Endodermal cell (in vitro differentiated cells): ENCODE results near the gene CACNA1S. TPM values are rescaled to one million over a fixed set of nuclear protein-coding genes. Genes with fewer than 3 reads are reported as not detected.

Source experiments
- DNase-seq: peaks from one replicate; pipeline ENCODE4 v3.0.0-alpha.2; 2017
- H3K27ac ChIP-seq: 2 replicates; pipeline ENCODE4 v1.5.1; 2013; ENCODE audit warnings: mild to moderate bottlenecking, low read depth, low read length, moderate library complexity
- H3K27me3 ChIP-seq: 2 replicates; pipeline ENCODE4 v1.6.1; 2013; ENCODE audit warnings: mild to moderate bottlenecking, low read length, moderate library complexity; ENCODE audit not compliant: insufficient read depth, control insufficient read depth, poor library complexity, severe bottlenecking
- H3K36me3 ChIP-seq: 2 replicates; pipeline ENCODE4 v1.7.0; 2013; ENCODE audit warnings: mild to moderate bottlenecking, low read length, moderate library complexity; ENCODE audit not compliant: control insufficient read depth, insufficient read depth
- H3K4me1 ChIP-seq: one replicate; pipeline ENCODE4 v1.7.0; 2013; ENCODE audit warnings: low read length; ENCODE audit not compliant: control insufficient read depth, insufficient read depth
- H3K4me3 ChIP-seq: 2 replicates; pipeline ENCODE4 v1.5.1; 2013; ENCODE audit warnings: mild to moderate bottlenecking, low read length, moderate library complexity
- H3K9ac ChIP-seq: 2 replicates; pipeline ENCODE4 v1.6.1; 2013; ENCODE audit warnings: mild to moderate bottlenecking, low read length, moderate library complexity; ENCODE audit not compliant: poor library complexity, severe bottlenecking; ENCODE audit errors: extremely low read depth
- H3K9me3 ChIP-seq: 2 replicates; pipeline ENCODE4 v1.6.1; 2013; ENCODE audit warnings: mild to moderate bottlenecking, low read length, moderate library complexity; ENCODE audit not compliant: control insufficient read depth
- H3K27ac Mint-ChIP-seq: 2 replicates; pipeline ENCODE4 v1.8.0; 2020; ENCODE audit warnings: mixed read lengths
- H3K27me3 Mint-ChIP-seq: 2 replicates; pipeline ENCODE4 v1.8.0; 2021; ENCODE audit warnings: mild to moderate bottlenecking, mixed read lengths; ENCODE audit not compliant: insufficient read depth
- H3K36me3 Mint-ChIP-seq: 2 replicates; pipeline ENCODE4 v1.8.0; 2020; ENCODE audit warnings: low read depth, mixed read lengths
- H3K4me1 Mint-ChIP-seq: 2 replicates; pipeline ENCODE4 v1.8.0; 2020; ENCODE audit warnings: mixed read lengths
- H3K4me3 Mint-ChIP-seq: 2 replicates; pipeline ENCODE4 v1.8.0; 2020; ENCODE audit warnings: mild to moderate bottlenecking, moderate library complexity, mixed read lengths
- H3K9me3 Mint-ChIP-seq: 2 replicates; pipeline ENCODE4 v1.8.0; 2020; ENCODE audit warnings: mild to moderate bottlenecking, mixed read lengths
- CTCF ChIP-seq: fragments of 200-600 bp; sonication (generic); conservative IDR thresholded peaks from 2 replicates; pipeline ENCODE4 v1.5.0; 2021; ENCODE audit warnings: antibody characterized with exemption, mild to moderate bottlenecking
- WGBS, 2 experiments: methylation state at CpG; one replicate each; pipeline versions ENCODE4 v1.1.5 to v1.1.7; 2013; ENCODE audit warnings: missing lambda C conversion rate in 2 of 2, mixed read lengths in 1 of 2; ENCODE audit not compliant: insufficient coverage in 1 of 2, insufficient read length in 1 of 2; 5-methylcytosine and 5-hydroxymethylcytosine counted together
- total RNA-seq, 2 donors: library from RNA; stranded (reverse); fragmentation: NEBNext Ultra II Directional in 1 of 2; extraction: Animal tissue kit (Norgen Biotek cat#: 25700) in 1 of 2; gene quantifications; 2 replicates in 1 of 2; 3 replicates in 1 of 2; pipeline ENCODE4 v1.2.1, GENCODE V29; 2021

The CACNA1S gene
- total RNA-seq, 2 donors from 2014 or later, result 0.11 to 0.13 TPM

GRCh38 chr1:201036188-201036842 lies 75.9 kb downstream of the CACNA1S start:
- WGBS, 2 experiments, result 90 to 93% methylated on average over 9 to 12 of the region's 12 CpGs
- H3K4me3 Mint-ChIP-seq, result no peak overlapping the region

GRCh38 chr1:201034671-201035070 lies 77.6 kb downstream of the CACNA1S start:
- Mint-ChIP-seq H3K4me1 (no peaks in the 10 kb centered on the region), H3K27me3 (no peaks in the 10 kb centered on the region), H3K36me3 (no peaks in the 10 kb centered on the region), H3K9me3 (no peaks in the 10 kb centered on the region), H3K27ac (no peak overlapping the region), H3K4me3 (no peak overlapping the region)
- Histone ChIP-seq H3K9me3 (no peaks in the 10 kb centered on the region), H3K4me3 (no peak overlapping the region), H3K27ac (no peak overlapping the region), H3K27me3 (no peaks in the 10 kb centered on the region), H3K4me1 (no peaks in the 10 kb centered on the region), H3K36me3 (no peaks in the 10 kb centered on the region), H3K9ac (no peak overlapping the region)
- WGBS, 2 experiments, result 67 to 89% methylated on average over 1 to 4 of the region's 4 CpGs
- no peak for DNase-seq
- TF ChIP-seq CTCF, result no peak

More at GRCh38 chr1:201036188-201036842, 75.9 kb downstream of the CACNA1S start:
- H3K4me1 ChIP-seq, result no peaks in the 10 kb centered on the region
- no peaks in the 10 kb centered on the region for H3K27me3 Mint-ChIP-seq
- H3K36me3 Mint-ChIP-seq, result no peaks in the 10 kb centered on the region
- H3K9ac ChIP-seq, result no peak overlapping the region
- TF ChIP-seq CTCF, result no peak
- H3K27ac Mint-ChIP-seq, result no peak overlapping the region
- DNase-seq, result no peak
- H3K27ac ChIP-seq, result no peak overlapping the region
- H3K9me3 Mint-ChIP-seq, result no peaks in the 10 kb centered on the region
- H3K4me3 ChIP-seq, result no peak overlapping the region
- no peaks in the 10 kb centered on the region for H3K9me3 ChIP-seq
- H3K36me3 ChIP-seq, result no peaks in the 10 kb centered on the region
- no peaks in the 10 kb centered on the region for H3K4me1 Mint-ChIP-seq
- no peaks in the 10 kb centered on the region for H3K27me3 ChIP-seq

DNA sequence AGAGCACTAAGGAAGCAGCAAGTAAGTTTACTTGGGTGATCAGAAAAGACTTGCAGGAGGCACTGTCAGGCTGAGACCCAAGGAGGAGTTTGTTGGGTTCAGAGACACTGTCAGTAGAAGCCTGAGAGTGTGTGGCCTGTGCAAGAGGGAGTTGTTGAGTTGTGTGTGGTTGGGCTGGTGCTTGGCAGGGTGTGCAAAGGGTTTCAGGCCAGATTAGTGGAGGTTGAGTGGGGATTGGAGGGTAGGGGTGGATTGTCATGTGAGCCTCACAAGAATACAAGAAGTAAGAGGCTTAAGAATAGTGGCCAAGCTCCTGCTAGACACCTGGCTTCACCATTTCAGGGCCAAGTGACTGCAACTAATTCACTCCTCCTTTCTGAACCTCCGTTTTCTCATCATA lies 79.8 kb downstream of the CACNA1S start:
- no peak overlapping the region for H3K27ac Mint-ChIP-seq
- no peak overlapping the region for H3K4me3 Mint-ChIP-seq
- Histone ChIP-seq H3K27ac (no peak overlapping the region), H3K9me3 (no peaks in the 10 kb centered on the region), H3K36me3 (no peaks in the 10 kb centered on the region), H3K27me3 (no peaks in the 10 kb centered on the region), H3K9ac (no peak overlapping the region), H3K4me3 (no peak overlapping the region), H3K4me1 (no peaks in the 10 kb centered on the region)
- no peaks in the 10 kb centered on the region for H3K9me3 Mint-ChIP-seq
- no peaks in the 10 kb centered on the region for H3K36me3 Mint-ChIP-seq
- H3K27me3 Mint-ChIP-seq, result no peaks in the 10 kb centered on the region
- DNase-seq, result no peak
- no peaks in the 10 kb centered on the region for H3K4me1 Mint-ChIP-seq
- no peak for TF ChIP-seq CTCF
- 100% methylated on average over 1 of the region's 1 CpG; no CpG with 5 or more reads in 1 of the 2 experiments for WGBS, 2 experiments
